Measurements from ENCODE around the gene KSR1. TPM values are rescaled to one million over a fixed set of nuclear protein-coding genes. Genes with fewer than 3 reads are reported as not detected.

The KSR1 gene
- total RNA-seq, 1 donor from 2014 or later = 18.1 TPM

Other genes starting within 250 kb of the KSR1 start
- gene WSB1, start 162.3 kb upstream of the KSR1 start, total RNA-seq = 276 and 293 TPM in 2 replicates
- gene LGALS9, start 174.7 kb downstream of the KSR1 start, total RNA-seq = 24.8 and 25.7 TPM in 2 replicates

Data from lung microvascular endothelial cell (primary cell).